K562 (cell line): Measurements from ENCODE around the gene SKAP2. TPM values are rescaled to one million over a fixed set of nuclear protein-coding genes. Genes with fewer than 3 reads are reported as not detected.
A peak's percentile ranks its signal among the peaks of the same experiment; 100 is the strongest.

Source experiments
- ATAC-seq: fragments of 200-7000 bp; cut with Tn5 transposase; 3 replicates; pipeline ENCODE4 v1.9.1; 2020; ENCODE audit warnings: moderate library complexity
- BruUV-seq: library from RNA; stranded (reverse); fragments of 400-500 nt; replicated peaks from 2 replicates; lab custom pipeline; 2021; lab: Mats Ljungman, UMichigan
- CTCF ChIA-PET: fragments of 300-600 bp; formaldehyde crosslinking; extraction: SDS; loops from one replicate; lab custom pipeline; 2021; ENCODE audit warnings: low intra/inter-chr PET ratio; lab: Yijun Ruan, JAX
- POLR2A ChIA-PET: fragments of 300-600, 350-650 bp; sonication (Branson Sonifier 250); formaldehyde crosslinking; extraction: SDS; loops from one replicate; lab custom pipeline; 2021; ENCODE audit warnings: antibody characterized with exemption, inconsistent platforms; lab: Yijun Ruan, JAX
- DNase-seq, 4 experiments: peaks; one replicate each; pipeline versions ENCODE4 v3.0.0 to v3.0.0-alpha.2; 2011 to 2018; ENCODE audit warnings: low spot score in 3 of 4, mixed read lengths in 3 of 4; ENCODE audit errors: extremely low read depth in 1 of 4
- FAIRE-seq: peaks from 2 replicates; lab custom pipeline; 2011; peaks lifted over from hg19 to GRCh38; lab: Jason Lieb, UNC
- H2AFZ ChIP-seq: 2 replicates; pipeline ENCODE4 v1.6.0; 2011; ENCODE audit warnings: low read depth, low read length, control low read depth, inconsistent platforms
- H3K27ac ChIP-seq: fragments of 200-600 bp; 3 replicates; pipeline ENCODE4 v1.8.0; 2011; ENCODE audit warnings: low read depth, mild to moderate bottlenecking, control low read depth, inconsistent platforms, low read length, moderate library complexity, mixed read lengths; ENCODE audit errors: extremely low read depth
- H3K27me3 ChIP-seq, 2 experiments: fragments of 300-600 bp in 1 of 2; 2 replicates in 1 of 2; 3 replicates in 1 of 2; pipeline versions ENCODE4 v1.6.0 to v1.8.0; 2011; ENCODE audit warnings: inconsistent platforms in 2 of 2, low read length in 2 of 2, mild to moderate bottlenecking in 1 of 2, mixed read lengths in 1 of 2, moderate library complexity in 1 of 2; ENCODE audit not compliant: control insufficient read depth in 2 of 2, insufficient read depth in 2 of 2
- H3K36me3 ChIP-seq: fragments of 300-600 bp; 3 replicates; pipeline ENCODE4 v1.8.0; 2011; ENCODE audit warnings: mild to moderate bottlenecking, low read length, inconsistent platforms; ENCODE audit not compliant: control insufficient read depth, insufficient read depth
- H3K4me1 ChIP-seq, 2 experiments: fragments of 200-600 bp in 1 of 2; replicated peaks in 1 of 2; 2 replicates in 1 of 2; 3 replicates in 1 of 2; pipeline versions ENCODE4 v1.5.1 to v1.8.0; 2011; ENCODE audit warnings: inconsistent platforms in 2 of 2, low read length in 2 of 2, mild to moderate bottlenecking in 1 of 2, mixed read lengths in 1 of 2, moderate library complexity in 1 of 2; ENCODE audit not compliant: control insufficient read depth in 2 of 2, insufficient read depth in 2 of 2
- H3K4me2 ChIP-seq: 2 replicates; pipeline ENCODE4 v1.6.1; 2011; ENCODE audit warnings: low read length, control low read depth, inconsistent platforms, mixed read lengths; ENCODE audit not compliant: insufficient read depth
- H3K4me3 ChIP-seq: fragments of 200-600 bp; sonication (generic), shearing (Covaris generic); 2 replicates; pipeline ENCODE4 v1.5.1; 2016; ENCODE audit warnings: control low read depth, inconsistent platforms
- H3K79me2 ChIP-seq: fragments of 200-600 bp; 3 replicates; pipeline ENCODE4 v1.8.0; 2011; ENCODE audit warnings: low read length, inconsistent platforms; ENCODE audit not compliant: control insufficient read depth, insufficient read depth
- H3K9ac ChIP-seq, 2 experiments: 2 replicates each; pipeline versions ENCODE4 v1.6.0 to v1.6.1; 2011; ENCODE audit warnings: low read depth in 2 of 2, low read length in 2 of 2, control low read depth in 1 of 2, inconsistent platforms in 1 of 2, mild to moderate bottlenecking in 1 of 2, mixed read lengths in 1 of 2; ENCODE audit not compliant: insufficient read depth in 1 of 2
- H3K9me1 ChIP-seq: one replicate; pipeline ENCODE4 v1.6.0; 2011; ENCODE audit warnings: inconsistent platforms, mild to moderate bottlenecking, low read length, moderate library complexity; ENCODE audit not compliant: control insufficient read depth, insufficient read depth
- H3K9me3 ChIP-seq: replicated peaks from 2 replicates; pipeline ENCODE4 v1.5.1; 2011; ENCODE audit warnings: low read depth, low read length, inconsistent platforms; ENCODE audit not compliant: control insufficient read depth, insufficient read depth
- H4K20me1 ChIP-seq: replicated peaks from 2 replicates; pipeline ENCODE4 v1.6.1; 2011; ENCODE audit warnings: low read length, inconsistent platforms, mixed read lengths; ENCODE audit not compliant: control insufficient read depth, insufficient read depth
- CAMTA2 ChIP-seq: fragments of 250-450 bp; sonication (Bioruptor Pico); conservative IDR thresholded peaks from 2 replicates; pipeline ENCODE4 v1.5.1; 2022
- EGR1 ChIP-seq: fragments of 450-650 bp; conservative IDR thresholded peaks from 2 replicates; pipeline ENCODE4 v1.6.1; 2017; ENCODE audit warnings: mild to moderate bottlenecking
- FOXM1 ChIP-seq, 2 experiments: fragments of 450-650 bp in 1 of 2; sonication (generic) in 1 of 2; formaldehyde crosslinking in 1 of 2; IDR thresholded peaks; 2 replicates each; pipeline versions ENCODE4 v1.6.1 to v1.9.0; 2017 to 2022; ENCODE audit warnings: low read depth in 2 of 2, mild to moderate bottlenecking in 2 of 2, missing genetic modification reagents in 1 of 2, moderate library complexity in 1 of 2
- GABPB1 ChIP-seq: sonication (generic); formaldehyde crosslinking; IDR thresholded peaks from 2 replicates; pipeline ENCODE4 v1.8.0; 2022; ENCODE audit warnings: mild to moderate bottlenecking, missing genetic modification reagents
- HOXB6 ChIP-seq: fragments of 250-450 bp; sonication (Bioruptor Pico); IDR thresholded peaks from 2 replicates; pipeline ENCODE4 v1.5.1; 2022; ENCODE audit warnings: mild to moderate bottlenecking, borderline replicate concordance
- IRF9 ChIP-seq: fragments of 450-650 bp; IDR thresholded peaks from 2 replicates; pipeline ENCODE4 v1.6.1; 2016; ENCODE audit warnings: missing biosample characterization, missing genetic modification characterization
- KDM1A ChIP-seq, 2 experiments: fragments of 450-650 bp; IDR thresholded peaks; 2 replicates each; pipeline ENCODE4 v1.6.1; 2016; ENCODE audit warnings: mild to moderate bottlenecking in 2 of 2
- MTA2 ChIP-seq: fragments of 450-650 bp; IDR thresholded peaks from 2 replicates; pipeline ENCODE4 v1.6.1; 2016; ENCODE audit warnings: low read depth
- NBN ChIP-seq: fragments of 450-650 bp; IDR thresholded peaks from 2 replicates; pipeline ENCODE4 v1.6.1; 2016; ENCODE audit warnings: low read depth, mild to moderate bottlenecking
- SMAD4 ChIP-seq: fragments of 250-450 bp; sonication (Bioruptor Pico); conservative IDR thresholded peaks from 2 replicates; pipeline ENCODE4 v1.8.0; 2021; ENCODE audit warnings: inconsistent platforms, mild to moderate bottlenecking, moderate library complexity
- TAL1 ChIP-seq: fragments of 450-650 bp; IDR thresholded peaks from 2 replicates; pipeline ENCODE4 v1.6.1; 2016; ENCODE audit warnings: mild to moderate bottlenecking
- ZBTB7A ChIP-seq: IDR thresholded peaks from 2 replicates; pipeline ENCODE4 v1.6.1; 2011; ENCODE audit warnings: low read depth, mild to moderate bottlenecking, low read length, moderate library complexity, borderline replicate concordance; ENCODE audit not compliant: control insufficient read depth
- ZNF639 ChIP-seq, 2 experiments: fragments of 200-800 bp in 1 of 2; sonication (Bioruptor generic) in 1 of 2; sonication (generic) in 1 of 2; formaldehyde crosslinking in 1 of 2; IDR thresholded peaks in 1 of 2; conservative IDR thresholded peaks in 1 of 2; 2 replicates each; pipeline versions ENCODE4 v1.5.0 to v1.6.1; 2016 to 2020; ENCODE audit warnings: missing compliant biosample characterization in 1 of 2, missing genetic modification characterization in 1 of 2, missing genetic modification reagents in 1 of 2
- WGBS: fragments of 100-300 bp; shearing (Covaris generic); methylation state at CpG from one replicate; pipeline ENCODE4 v1.1.6; 2016; ENCODE audit warnings: low coverage, mixed read lengths; ENCODE audit not compliant: insufficient coverage; ENCODE audit errors: missing lambda C conversion rate; 5-methylcytosine and 5-hydroxymethylcytosine counted together
- in situ Hi-C: fragments of 300-500 bp; cut with MboI; formaldehyde crosslinking; loops from 4 replicates; pipeline ENCODE4 v1.15.0; 2018; ENCODE audit warnings: inconsistent platforms, mixed read lengths
- intact Hi-C: fragments of 100-400 bp; cut with micrococcal nuclease; formaldehyde crosslinking; loops from 2 replicates; pipeline ENCODE4 v1.14.2; 2022
- polyA plus RNA-seq, 8 experiments: library from polyadenylated mRNA; depleted of rRNA in 4 of 8; stranded (reverse) in 5 of 8; unstranded in 3 of 8; fragments of >200 nt; fragmentation: Nextera tagmentation in 2 of 8; fragmentation: Illumina TruSeq in 1 of 8; extraction: Ambion mirVana in 2 of 8; extraction: Trizol in 1 of 8; gene quantifications; 2 replicates each; pipeline versions ENCODE4 v1.2.1 to v1.2.3, GENCODE V29; 2011 to 2014; ENCODE audit warnings: inconsistent platforms in 1 of 8, missing spikeins in 1 of 8
- total RNA-seq, 7 experiments: library from RNA; depleted of rRNA in 6 of 7; stranded (reverse); fragments of >200 nt in 6 of 7; fragmentation: Illumina TruSeq in 2 of 7; extraction: Trizol in 2 of 7; gene quantifications; 2 replicates each; pipeline versions ENCODE4 v1.2.1 to v1.2.3, GENCODE V29; 2011 to 2021; ENCODE audit warnings: low replicate concordance in 1 of 7

Gene SKAP2
- total and polyA plus RNA-seq, 9 of the 15 experiments (the other 6 are each of a cell fraction or from before 2014, with no cell fraction given): 4.2 to 11.7 (median 8.3) TPM

GRCh38 chr7:26858735-26859134 lies 5.7 kb downstream of the SKAP2 start:
- Histone ChIP-seq H3K9me3 (no peaks in the 10 kb centered on the region), H3K4me2 (no peak overlapping the region), H3K27me3 (peaks cover 2 to 10% of the 10 kb centered on the region in 2 experiments; a peak in 1 of 5 replicates), H3K4me1 (peaks cover 3 to 9% of the 10 kb centered on the region in 2 experiments; a peak in 4 of 5 replicates), H3K4me3 (no peak overlapping the region), H3K9ac (no peak overlapping the region), H3K79me2 (no peaks in the 10 kb centered on the region), H3K9me1 (no peaks in the 10 kb centered on the region), H3K36me3 (no peaks in the 10 kb centered on the region), H2AFZ (no peak overlapping the region), H3K27ac (no peak overlapping the region), H4K20me1 (peaks cover 10% of the 10 kb centered on the region)
- no peak for FAIRE-seq
- in situ Hi-C loops (loop anchor here (10.0 kb wide), 1 partner anchor 286 kb away; the partner anchor contains the start of genes HOXA5 and HOXA6), intact Hi-C loops (no loop called here)
- no peak for ATAC-seq
- DNase-seq: no peak
- ChIA-PET POLR2A (no interaction called here), CTCF (no interaction called here)
- TF ChIP-seq KDM1A (IDR thresholded peaks at IDR 0.05): peak in 1 of 2 experiments; percentile 23; a peak in 1 of 4 replicates
- TF ChIP-seq NBN: no peak
- TF ChIP-seq SMAD4: no peak
- no TSS peak for BruUV-seq
- WGBS: 56% methylated on average over 3 of the region's 3 CpGs

- DNase-seq: peak in 2 of 4 experiments; percentile 20 to 34
- peaks cover 2 to 10% of the 10 kb centered on the region in 2 experiments; a peak in 1 of 5 replicates for H3K27me3 ChIP-seq
- BruUV-seq: no TSS peak
- H3K9me3 ChIP-seq: no peaks in the 10 kb centered on the region
- in situ Hi-C loops (loop anchor here (10.0 kb wide), 1 partner anchor 287 kb away; the partner anchor contains the start of genes HOXA5 and HOXA6), intact Hi-C loops (no loop called here)
- no peaks in the 10 kb centered on the region for H3K79me2 ChIP-seq
- POLR2A ChIA-PET: no interaction called here
- no peak; the same call in 2 of the 3 replicates for ATAC-seq
- peaks cover 10% of the 10 kb centered on the region for H4K20me1 ChIP-seq
- 0% methylated on average over 5 of the region's 5 CpGs for WGBS
- H3K4me2 ChIP-seq: no peak overlapping the region
- no peak overlapping the region for H2AFZ ChIP-seq
- no peak overlapping the region for H3K27ac ChIP-seq
- H3K9me1 ChIP-seq: no peaks in the 10 kb centered on the region
- CTCF ChIA-PET: no interaction called here
- H3K4me1 ChIP-seq: peaks cover 3 to 9% of the 10 kb centered on the region in 2 experiments; a peak in 4 of 5 replicates
- no peak overlapping the region for H3K4me3 ChIP-seq
- no peak overlapping the region for H3K9ac ChIP-seq
- no peak for FAIRE-seq
- H3K36me3 ChIP-seq: no peaks in the 10 kb centered on the region
- no peak for TF ChIP-seq CAMTA2 (CRISPR knock-in tag)
- TF ChIP-seq MTA2: peak; percentile 66
- peak in 1 of 2 experiments; percentile 40; a peak in 1 of 4 replicates for TF ChIP-seq ZNF639 (CRISPR knock-in tag; conservative IDR thresholded peaks at IDR 0.05 in 1 of 2, IDR thresholded peaks at IDR 0.05 in 1 of 2)
- TF ChIP-seq ZBTB7A: no peak
- no peak for TF ChIP-seq GABPB1 (CRISPR knock-in tag)
- TF ChIP-seq TAL1: peak; percentile 80
- TF ChIP-seq HOXB6 (CRISPR knock-in tag): no peak
- TF ChIP-seq IRF9 (tag): no peak
- peak; percentile 39; the same call in 1 of the 2 replicates for TF ChIP-seq FOXM1 (IDR thresholded peaks at IDR 0.05; ENCODE audit: low read depth)
- TF ChIP-seq FOXM1 (CRISPR knock-in tag; IDR thresholded peaks at IDR 0.05; ENCODE audit: low read depth): no peak
- TF ChIP-seq EGR1: 0 out of 2 replicates have a peak, but pooled peaks have one; percentile 1
- no peak for TF ChIP-seq SMAD4
These were observed 6.1 kb downstream of the SKAP2 start for GRCh38 chr7:26858241-26858715.
